Effector CD8-positive, alpha-beta T cell (primary cell): Measurements from ENCODE around the gene DAPK2.
A peak's percentile ranks its signal among the peaks of the same experiment; 100 is the strongest.
"Not testable (repeated sequence)": the region's sequence is repeated elsewhere in the genome, so short reads cannot be mapped to it uniquely, and the experiment has no call there.

Experiments
- DNase-seq: peaks from one replicate; lab custom pipeline; 2025; lab: John Stamatoyannopoulos, UW
- total RNA-seq, 4 experiments: gene quantifications; one replicate each; lab custom pipeline; 2026; lab: John Stamatoyannopoulos, UW

The DAPK2 gene
- total RNA-seq = 14.1 to 104 (median 30.1) reads per million in 4 experiments

GRCh38 chr15:64046421-64047153 is at the start of gene DAPK2:
TSS of gene DAPK2 (minus strand) at chr15:64046485. CDS start at chr15:64040261, 6,224 bp downstream.
- peak; percentile 44 for DNase-seq

- DNase-seq = no peak
Measured at GRCh38 chr15:64095431-64095794, 49.1 kb upstream of the DAPK2 start.

- peak; percentile 84 for DNase-seq
Measured at GRCh38 chr15:64093627-64094417, 47.5 kb upstream of the DAPK2 start, which contains the start of gene CIAO2A. TSS of gene CIAO2A (minus strand) at chr15:64093838. CDS start at chr15:64093768, 70 bp downstream.

GRCh38 chr15:64092864-64093626 is 46.8 kb upstream of the DAPK2 start:
- no peak for DNase-seq

- no peak for DNase-seq
Measured at GRCh38 chr15:64092075-64092820, 46.0 kb upstream of the DAPK2 start.

- DNase-seq = no peak
Measured at GRCh38 chr15:64090527-64090926, 44.2 kb upstream of the DAPK2 start.

GRCh38 chr15:64089543-64090280 is 43.4 kb upstream of the DAPK2 start:
- DNase-seq = no peak

GRCh38 chr15:64082757-64083156 is 36.5 kb upstream of the DAPK2 start:
- no peak for DNase-seq

GRCh38 chr15:64073496-64073895 is 27.2 kb upstream of the DAPK2 start:
- not testable (repeated sequence) for DNase-seq

- DNase-seq = no peak
Measured at GRCh38 chr15:64072812-64073211, 26.5 kb upstream of the DAPK2 start.

GRCh38 chr15:64071931-64072765 is 25.9 kb upstream of the DAPK2 start:
- no peak for DNase-seq

GRCh38 chr15:64070965-64071851 is 24.9 kb upstream of the DAPK2 start:
- no peak for DNase-seq

- no peak for DNase-seq
Measured at GRCh38 chr15:64070106-64070505, 23.8 kb upstream of the DAPK2 start.

- no peak for DNase-seq
Measured at GRCh38 chr15:64068133-64068532, 21.8 kb upstream of the DAPK2 start.

- peak; percentile 56 for DNase-seq
Measured at GRCh38 chr15:64067564-64068030, 21.3 kb upstream of the DAPK2 start.

- no peak for DNase-seq
Measured at GRCh38 chr15:64066451-64066850, 20.2 kb upstream of the DAPK2 start.

- DNase-seq = no peak
Measured at GRCh38 chr15:64060716-64061115, 14.4 kb upstream of the DAPK2 start.

- DNase-seq = not testable (repeated sequence)
Measured at GRCh38 chr15:64059104-64059503, 12.8 kb upstream of the DAPK2 start.

- no peak for DNase-seq
Measured at GRCh38 chr15:64058279-64058678, 12.0 kb upstream of the DAPK2 start.
